Articular chondrocyte of knee joint (primary cell): ENCODE measurements around the gene CTDSPL. TPM values are rescaled to one million over a fixed set of nuclear protein-coding genes. Genes with fewer than 3 reads are reported as not detected.

Source experiments
- small RNA-seq: library from RNA; depleted of rRNA; stranded (forward); fragments of <200 nt; gene quantifications from one replicate; pipeline ENCODE3, GENCODE V24; 2012
- total RNA-seq: library from RNA; depleted of rRNA; stranded (reverse); fragments of >200 nt; gene quantifications from 2 replicates; pipeline ENCODE4 v1.2.3, GENCODE V29; 2012

The CTDSPL gene
- total RNA-seq, result 36.1 and 36.3 TPM in 2 replicates

DNA sequence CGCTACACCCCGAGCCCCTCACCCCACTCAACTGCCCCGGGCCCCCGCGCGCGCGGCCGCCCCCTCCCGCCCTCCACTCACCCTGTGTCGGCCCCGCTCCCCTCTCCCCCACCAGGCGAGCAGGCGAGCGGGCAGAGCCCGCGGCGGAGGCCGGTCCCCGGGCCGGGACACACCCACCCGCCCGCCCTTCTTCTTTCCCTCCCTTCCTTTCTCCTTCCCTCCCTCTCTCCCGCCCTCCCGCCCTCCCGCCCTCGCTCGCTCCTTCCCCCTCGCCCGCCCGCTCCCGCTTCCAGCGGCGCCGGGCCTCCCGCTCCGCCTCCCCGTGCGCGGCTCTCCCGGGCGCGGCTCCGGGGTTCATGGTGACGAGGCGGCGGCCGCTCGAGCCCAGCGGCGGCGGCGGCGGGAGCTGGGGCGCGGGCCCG lies at the start of gene CTDSPL:
Gene CTDSPL (plus strand): TSS at position 261 of the 422 bp plus-strand sequence. CDS start 320 bp downstream, outside the sequence.

DNA sequence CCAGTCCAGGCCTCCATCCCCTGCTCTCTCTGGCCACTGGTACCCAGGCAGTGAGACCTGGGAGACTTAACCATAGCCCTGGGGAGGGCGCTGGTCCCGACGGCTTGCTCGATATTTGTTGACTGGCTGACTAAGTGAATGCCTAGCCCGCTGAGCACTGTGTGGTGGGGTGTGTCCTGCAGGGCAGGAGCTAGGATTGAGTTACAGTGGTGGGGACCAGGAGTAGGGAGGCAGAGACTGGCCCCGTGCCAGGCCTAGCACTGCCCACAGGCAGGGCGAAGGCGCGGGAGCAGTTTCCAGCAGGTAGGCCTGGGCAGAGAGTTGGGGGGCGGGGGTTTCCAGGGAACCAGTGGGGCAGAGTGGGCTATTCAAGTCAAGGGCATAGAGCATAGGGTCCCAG lies 128.8 kb downstream of the CTDSPL start, which contains the start of gene VILL:
Gene VILL (plus strand): TSS at position 260 of the 400 bp plus-strand sequence. CDS start 2,887 bp downstream, outside the sequence.

GRCh38 chr3:38029400-38030125 lies 167.9 kb downstream of the CTDSPL start, which contains the start of gene PLCD1:
PLCD1 (minus strand) TSS chr3:38029642; CDS start chr3:38029539, 103 bp downstream.

Small RNA genes lying within 50 kb of the gene (small RNA-seq; reads per million reads assigned to genes)
- 165 reads per million, percentile 98 among the genes with 10 or more reads in this experiment for gene MIR26A1
- not detected for gene RF00019

Other genes starting within 250 kb of the CTDSPL start
- gene VILL, start 128.9 kb downstream of the CTDSPL start, total RNA-seq, result 5.4 and 6.5 TPM in 2 replicates
- 42.3 and 42.7 TPM in 2 replicates for gene PLCD1, start 167.8 kb downstream of the CTDSPL start, total RNA-seq
- 0.26 and 0.54 TPM in 2 replicates for gene DLEC1, start 177.3 kb downstream of the CTDSPL start, total RNA-seq